Stomach (tissue), 4 donors: Measurements from ENCODE around the gene TRPM4.
"Not testable (repeated sequence)": the region's sequence is repeated elsewhere in the genome, so short reads cannot be mapped to it uniquely, and the experiment has no call there.

Experiments used
- POLR2A ChIP-seq, 4 donors: fragments of 450-650 bp; IDR thresholded peaks; one replicate each; pipeline ENCODE4 v1.6.1; 2016; ENCODE audit warnings: antibody characterized with exemption in 4 of 4, control low read depth in 2 of 4, mild to moderate bottlenecking in 1 of 4, moderate library complexity in 1 of 4
- POLR2AphosphoS5 ChIP-seq, 3 donors: sonication (generic); formaldehyde crosslinking; IDR thresholded peaks; one replicate each; pipeline ENCODE4 v1.6.1; 2016; ENCODE audit warnings: antibody characterized with exemption in 3 of 3
- TF ChIP-seq, protein P1 (sequence below), 7 experiments: fragments of 450-650 bp in 4 of 7; fragments of 200-600 bp in 3 of 7; sonication (generic) in 3 of 7; IDR thresholded peaks; one replicate each; pipeline ENCODE4 v1.5.1; 2016 to 2019; ENCODE audit warnings: antibody characterized with exemption in 7 of 7, control low read depth in 2 of 7, mild to moderate bottlenecking in 1 of 7

DNA sequence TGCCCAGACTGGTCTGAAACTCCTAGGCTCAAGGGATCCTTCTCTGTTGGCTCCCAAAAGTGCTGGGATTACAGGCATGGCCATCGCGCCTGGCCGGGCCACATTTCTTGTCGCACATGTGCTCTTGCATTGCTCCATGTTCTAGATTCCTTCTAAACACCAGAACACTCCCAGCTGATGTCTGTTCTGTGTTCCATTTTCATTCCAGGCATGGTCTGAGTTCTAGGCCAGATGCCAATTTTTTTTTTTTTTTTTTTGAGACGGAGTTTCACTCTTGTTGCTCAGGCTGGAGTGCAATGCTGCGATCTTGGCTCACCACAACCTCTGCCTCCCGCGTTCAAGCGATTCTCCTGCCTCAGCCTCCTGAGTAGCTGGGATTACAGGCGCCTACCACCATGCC is 35.8 kb upstream of the TRPM4 start:
- TF ChIP-seq, protein P1, sequence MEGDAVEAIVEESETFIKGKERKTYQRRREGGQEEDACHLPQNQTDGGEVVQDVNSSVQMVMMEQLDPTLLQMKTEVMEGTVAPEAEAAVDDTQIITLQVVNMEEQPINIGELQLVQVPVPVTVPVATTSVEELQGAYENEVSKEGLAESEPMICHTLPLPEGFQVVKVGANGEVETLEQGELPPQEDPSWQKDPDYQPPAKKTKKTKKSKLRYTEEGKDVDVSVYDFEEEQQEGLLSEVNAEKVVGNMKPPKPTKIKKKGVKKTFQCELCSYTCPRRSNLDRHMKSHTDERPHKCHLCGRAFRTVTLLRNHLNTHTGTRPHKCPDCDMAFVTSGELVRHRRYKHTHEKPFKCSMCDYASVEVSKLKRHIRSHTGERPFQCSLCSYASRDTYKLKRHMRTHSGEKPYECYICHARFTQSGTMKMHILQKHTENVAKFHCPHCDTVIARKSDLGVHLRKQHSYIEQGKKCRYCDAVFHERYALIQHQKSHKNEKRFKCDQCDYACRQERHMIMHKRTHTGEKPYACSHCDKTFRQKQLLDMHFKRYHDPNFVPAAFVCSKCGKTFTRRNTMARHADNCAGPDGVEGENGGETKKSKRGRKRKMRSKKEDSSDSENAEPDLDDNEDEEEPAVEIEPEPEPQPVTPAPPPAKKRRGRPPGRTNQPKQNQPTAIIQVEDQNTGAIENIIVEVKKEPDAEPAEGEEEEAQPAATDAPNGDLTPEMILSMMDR (IDR thresholded peaks at IDR 0.05) = not testable (repeated sequence)
- TF ChIP-seq POLR2A, POLR2AphosphoS5 (IDR thresholded peaks at IDR 0.05): not testable (repeated sequence)
